DND-41 (cell line): ENCODE results near the gene RCBTB1.
"Not testable (repeated sequence)": the region's sequence is repeated elsewhere in the genome, so short reads cannot be mapped to it uniquely, and the experiment has no call there.

Experiments used
- ATAC-seq: fragments of 200-7000 bp; cut with Tn5 transposase; 3 replicates; pipeline ENCODE4 v1.9.1; 2021; ENCODE audit warnings: low read depth; ENCODE audit not compliant: insufficient read depth
- DNase-seq: peaks from one replicate; pipeline ENCODE4 v3.0.0-alpha.2; 2020
- H2AFZ ChIP-seq: 2 replicates; pipeline ENCODE4 v1.6.0; 2012; ENCODE audit warnings: low read depth, low read length
- H3K27ac ChIP-seq: 2 replicates; pipeline ENCODE4 v1.5.1; 2012; ENCODE audit warnings: low read length, inconsistent platforms
- H3K27me3 ChIP-seq: fragments of 200-600 bp; sonication (generic); 2 replicates; pipeline ENCODE4 v1.6.0; 2012; ENCODE audit warnings: low read length, mild to moderate bottlenecking, inconsistent platforms; ENCODE audit not compliant: insufficient read depth, poor library complexity
- H3K36me3 ChIP-seq: 2 replicates; pipeline ENCODE4 v1.5.1; 2012; ENCODE audit warnings: low read length, inconsistent platforms; ENCODE audit not compliant: insufficient read depth
- H3K4me1 ChIP-seq: 2 replicates; pipeline ENCODE4 v1.5.1; 2012; ENCODE audit warnings: mild to moderate bottlenecking, low read length; ENCODE audit not compliant: insufficient read depth
- H3K4me2 ChIP-seq: 2 replicates; pipeline ENCODE4 v1.6.0; 2012; ENCODE audit warnings: mild to moderate bottlenecking, moderate library complexity, low read length, inconsistent platforms; ENCODE audit not compliant: insufficient read depth
- H3K4me3 ChIP-seq, 2 experiments: fragments of 200-600 bp in 1 of 2; shearing (Covaris generic) in 1 of 2; 2 replicates each; pipeline ENCODE4 v1.5.1; 2012 to 2016; ENCODE audit warnings: inconsistent platforms in 2 of 2, low read length in 2 of 2, mild to moderate bottlenecking in 2 of 2, low read depth in 1 of 2, moderate library complexity in 1 of 2
- H3K79me2 ChIP-seq: 2 replicates; pipeline ENCODE4 v1.6.0; 2012; ENCODE audit warnings: low read length, inconsistent platforms; ENCODE audit not compliant: insufficient read depth
- H3K9ac ChIP-seq: 2 replicates; pipeline ENCODE4 v1.6.0; 2012; ENCODE audit warnings: low read depth, mild to moderate bottlenecking, inconsistent platforms, low read length, moderate library complexity
- H3K9me3 ChIP-seq: 2 replicates; pipeline ENCODE4 v1.5.1; 2012; ENCODE audit warnings: low read length, moderate library complexity, mild to moderate bottlenecking, inconsistent platforms; ENCODE audit not compliant: insufficient read depth, severe bottlenecking
- H4K20me1 ChIP-seq: 2 replicates; pipeline ENCODE4 v1.6.0; 2012; ENCODE audit warnings: low read length; ENCODE audit not compliant: insufficient read depth
- CTCF ChIP-seq: IDR thresholded peaks from 2 replicates; pipeline ENCODE4 v1.5.1; 2012; ENCODE audit warnings: borderline replicate concordance, low read length, moderate library complexity, mild to moderate bottlenecking; ENCODE audit not compliant: poor library complexity, severe bottlenecking; ENCODE audit errors: extremely low read depth
- EZH2 ChIP-seq: IDR thresholded peaks from 3 replicates; pipeline ENCODE4 v1.6.1; 2012; ENCODE audit warnings: borderline replicate concordance, low read depth, mild to moderate bottlenecking, moderate library complexity, low read length, inconsistent platforms; ENCODE audit not compliant: severe bottlenecking

RCBTB1 gene

GRCh38 chr13:49615836-49616675, 30.7 kb upstream of the RCBTB1 start:
- Histone ChIP-seq H3K9ac (no peak overlapping the region), H3K4me1 (no peaks in the 10 kb centered on the region), H3K79me2 (no peaks in the 10 kb centered on the region), H3K4me3 (no peak overlapping the region), H3K27ac (no peak overlapping the region), H3K36me3 (no peaks in the 10 kb centered on the region), H4K20me1 (no peaks in the 10 kb centered on the region), H2AFZ (no peak overlapping the region), H3K4me2 (no peak overlapping the region), H3K9me3 (no peaks in the 10 kb centered on the region), H3K27me3 (no peaks in the 10 kb centered on the region)
- ATAC-seq, result no peak
- TF ChIP-seq CTCF (no peak), EZH2 (no peak)
- DNase-seq, result no peak

- H3K79me2 ChIP-seq, H3K4me2 ChIP-seq, H3K27me3 ChIP-seq, H3K4me1 ChIP-seq, H3K9ac ChIP-seq, H2AFZ ChIP-seq, H3K36me3 ChIP-seq, ATAC-seq, H4K20me1 ChIP-seq, H3K9me3 ChIP-seq, DNase-seq, H3K27ac ChIP-seq, H3K4me3 ChIP-seq: not testable (repeated sequence)
Observed at GRCh38 chr13:49612042-49612441, 26.7 kb upstream of the RCBTB1 start.

- no peak for ATAC-seq
Observed at GRCh38 chr13:49610176-49610575, 24.8 kb upstream of the RCBTB1 start.

More at GRCh38 chr13:49610176-49610575, 24.8 kb upstream of the RCBTB1 start:
- Histone ChIP-seq H3K4me1 (peaks cover 6% of the 10 kb centered on the region), H3K9ac (no peak overlapping the region), H3K79me2 (no peaks in the 10 kb centered on the region), H3K36me3 (no peaks in the 10 kb centered on the region), H3K9me3 (no peaks in the 10 kb centered on the region), H3K27ac (no peak overlapping the region), H3K27me3 (no peaks in the 10 kb centered on the region), H3K4me3 (no peak overlapping the region), H3K4me2 (no peak overlapping the region), H2AFZ (no peak overlapping the region), H4K20me1 (no peaks in the 10 kb centered on the region)
- TF ChIP-seq CTCF, result no peak
- TF ChIP-seq EZH2, result no peak
- no peak for DNase-seq
